ENCODE results near the gene PDGFRB. TPM values are rescaled to one million over a fixed set of nuclear protein-coding genes. Genes with fewer than 3 reads are reported as not detected.

PDGFRB gene
- total and polyA plus RNA-seq, 4 donors, result 33.6 to 215 (median 78.3) TPM

- Histone ChIP-seq H3K4me3 (no peak overlapping the region), H3K27me3 (ENCODE audit: control insufficient read depth in 3 of 3, insufficient read depth in 3 of 3, low read length in 2 of 3) (no peaks in the 10 kb centered on the region), H3K4me1 (ENCODE audit: control insufficient read depth in 5 of 5, insufficient read depth in 5 of 5, low read length in 5 of 5) (no peaks in the 10 kb centered on the region), H3K36me3 (ENCODE audit: control insufficient read depth in 4 of 4, insufficient read depth in 4 of 4, low read length in 4 of 4) (peaks cover 0 to 2% (median 0%) of the 10 kb centered on the region in 4 donors), H3K9me3 (ENCODE audit: control insufficient read depth in 4 of 4, insufficient read depth in 3 of 4, low read length in 3 of 4) (peaks cover 0 to 3% (median 0%) of the 10 kb centered on the region in 4 donors), H3K27ac (ENCODE audit: low read depth in 1 of 2, low read length in 1 of 2) (no peak overlapping the region), H3K9ac (ENCODE audit: insufficient read depth in 1 of 2, low read length in 2 of 2) (no peak overlapping the region)
- DNase-seq, result no peak
- no peak for TF ChIP-seq CTCF (IDR thresholded peaks at IDR 0.05; ENCODE audit: control extremely low read depth, extremely low read depth)
- 88% methylated on average over 4 of the region's 4 CpGs for WGBS, 2 donors
- no peak for ATAC-seq (ENCODE audit: insufficient read depth, low FRiP score)
These were observed 79.8 kb downstream of the PDGFRB start for GRCh38 chr5:150075806-150076205.

- TF ChIP-seq CTCF (IDR thresholded peaks at IDR 0.05; ENCODE audit: control extremely low read depth, extremely low read depth), result no peak
- Histone ChIP-seq H3K27me3 (ENCODE audit: control insufficient read depth in 3 of 3, insufficient read depth in 3 of 3, low read length in 2 of 3) (no peaks in the 10 kb centered on the region), H3K27ac (ENCODE audit: low read depth in 1 of 2, low read length in 1 of 2) (no peak overlapping the region), H3K9ac (ENCODE audit: insufficient read depth in 1 of 2, low read length in 2 of 2) (no peak overlapping the region), H3K4me3 (no peak overlapping the region), H3K9me3 (ENCODE audit: control insufficient read depth in 4 of 4, insufficient read depth in 3 of 4, low read length in 3 of 4) (peaks cover 0 to 3% (median 0%) of the 10 kb centered on the region in 4 donors), H3K4me1 (ENCODE audit: control insufficient read depth in 5 of 5, insufficient read depth in 5 of 5, low read length in 5 of 5) (no peaks in the 10 kb centered on the region), H3K36me3 (ENCODE audit: control insufficient read depth in 4 of 4, insufficient read depth in 4 of 4, low read length in 4 of 4) (peaks cover 0 to 2% (median 0%) of the 10 kb centered on the region in 4 donors)
- 68 to 90% methylated on average over 4 of the region's 4 CpGs for WGBS, 2 donors
- ATAC-seq (ENCODE audit: insufficient read depth, low FRiP score) (no peak), DNase-seq (no peak)
These were observed 80.4 kb downstream of the PDGFRB start for GRCh38 chr5:150075233-150075632.

GRCh38 chr5:150073677-150074076 is 82.0 kb downstream of the PDGFRB start:
- peaks cover 0 to 3% (median 0%) of the 10 kb centered on the region in 5 donors for H3K4me1 ChIP-seq (ENCODE audit: control insufficient read depth in 5 of 5, insufficient read depth in 5 of 5, low read length in 5 of 5)
- H3K9me3 ChIP-seq (ENCODE audit: control insufficient read depth in 4 of 4, insufficient read depth in 3 of 4, low read length in 3 of 4), result peaks cover 0 to 3% (median 0%) of the 10 kb centered on the region in 4 donors
- ATAC-seq (ENCODE audit: insufficient read depth, low FRiP score), result no peak
- peaks cover 0 to 3% (median 0%) of the 10 kb centered on the region in 4 donors for H3K36me3 ChIP-seq (ENCODE audit: control insufficient read depth in 4 of 4, insufficient read depth in 4 of 4, low read length in 4 of 4)
- 70 to 87% methylated on average over 3 of the region's 3 CpGs for WGBS, 2 donors
- H3K27me3 ChIP-seq (ENCODE audit: control insufficient read depth in 3 of 3, insufficient read depth in 3 of 3, low read length in 2 of 3), result no peaks in the 10 kb centered on the region
- H3K9ac ChIP-seq (ENCODE audit: insufficient read depth in 1 of 2, low read length in 2 of 2), result no peak overlapping the region
- no peak overlapping the region for H3K27ac ChIP-seq (ENCODE audit: low read depth in 1 of 2, low read length in 1 of 2)
- TF ChIP-seq CTCF (IDR thresholded peaks at IDR 0.05; ENCODE audit: control extremely low read depth, extremely low read depth), result no peak
- no peak for DNase-seq
- H3K4me3 ChIP-seq, result no peak overlapping the region

- Histone ChIP-seq H3K36me3 (ENCODE audit: control insufficient read depth in 4 of 4, insufficient read depth in 4 of 4, low read length in 4 of 4) (peaks cover 0 to 3% (median 0%) of the 10 kb centered on the region in 4 donors), H3K9me3 (ENCODE audit: control insufficient read depth in 4 of 4, insufficient read depth in 3 of 4, low read length in 3 of 4) (peaks cover 0 to 3% (median 0%) of the 10 kb centered on the region in 4 donors), H3K4me1 (ENCODE audit: control insufficient read depth in 5 of 5, insufficient read depth in 5 of 5, low read length in 5 of 5) (peaks cover 0 to 4% (median 0%) of the 10 kb centered on the region in 5 donors), H3K27me3 (ENCODE audit: control insufficient read depth in 3 of 3, insufficient read depth in 3 of 3, low read length in 2 of 3) (no peaks in the 10 kb centered on the region), H3K4me3 (no peak overlapping the region), H3K9ac (ENCODE audit: insufficient read depth in 1 of 2, low read length in 2 of 2) (no peak overlapping the region), H3K27ac (ENCODE audit: low read depth in 1 of 2, low read length in 1 of 2) (no peak overlapping the region)
- no peak for TF ChIP-seq CTCF (IDR thresholded peaks at IDR 0.05; ENCODE audit: control extremely low read depth, extremely low read depth)
- ATAC-seq (ENCODE audit: insufficient read depth, low FRiP score) (no peak), DNase-seq (no peak)
- WGBS, 2 donors, result 81 to 94% methylated on average over 5 of the region's 5 CpGs
These were observed 82.5 kb downstream of the PDGFRB start for GRCh38 chr5:150073086-150073625.

Data from lung (tissue), 12 donors.